HepG2 (cell line): ENCODE measurements around the gene STPG2. TPM values are rescaled to one million over a fixed set of nuclear protein-coding genes. Genes with fewer than 3 reads are reported as not detected.

Experiments
- ATAC-seq: fragments of 200-7000 bp; cut with Tn5 transposase; 3 replicates; pipeline ENCODE4 v1.9.1; 2020; ENCODE audit warnings: mild to moderate bottlenecking, moderate library complexity
- BruUV-seq: library from RNA; stranded (reverse); fragments of 400-500 nt; replicated peaks from 2 replicates; lab custom pipeline; 2021; lab: Mats Ljungman, UMichigan
- CTCF ChIA-PET: fragments of 300-600 bp; formaldehyde crosslinking; extraction: SDS; loops from one replicate; lab custom pipeline; 2021; ENCODE audit warnings: low total read pairs, inconsistent platforms, low intra/inter-chr PET ratio; lab: Yijun Ruan, JAX
- POLR2A ChIA-PET: fragments of 350-600 bp; sonication (Branson Sonifier 250); formaldehyde crosslinking; loops from one replicate; lab custom pipeline; 2020; ENCODE audit warnings: antibody characterized with exemption, inconsistent platforms; lab: Yijun Ruan, JAX
- DNase-seq: peaks from one replicate; pipeline ENCODE4 v3.0.0-alpha.2; 2015; ENCODE audit warnings: low spot score
- FAIRE-seq: peaks from 3 replicates; lab custom pipeline; 2011; peaks lifted over from hg19 to GRCh38; lab: Jason Lieb, UNC
- H2AFZ ChIP-seq: one replicate; pipeline ENCODE4 v1.6.1; 2011; ENCODE audit warnings: low read length, inconsistent platforms
- H3K27ac ChIP-seq: fragments of 300-600 bp; 3 replicates; pipeline ENCODE4 v1.8.0; 2011; ENCODE audit warnings: mixed run types, mild to moderate bottlenecking, mixed read lengths, low read length, inconsistent platforms; ENCODE audit not compliant: insufficient read depth; ENCODE audit errors: extremely low read length
- H3K27me3 ChIP-seq, 2 experiments: fragments of 200-600 bp in 1 of 2; 2 replicates in 1 of 2; 3 replicates in 1 of 2; pipeline versions ENCODE4 v1.6.0 to v1.8.0; 2011; ENCODE audit warnings: low read length in 2 of 2, mild to moderate bottlenecking in 2 of 2, moderate library complexity in 2 of 2, inconsistent platforms in 1 of 2; ENCODE audit not compliant: insufficient read depth in 2 of 2, control insufficient read depth in 1 of 2
- H3K36me3 ChIP-seq, 2 experiments: fragments of 200-600 bp in 1 of 2; replicated peaks in 1 of 2; 2 replicates in 1 of 2; 3 replicates in 1 of 2; pipeline versions ENCODE4 v1.5.1 to v1.8.0; 2011; ENCODE audit warnings: low read length in 2 of 2, inconsistent platforms in 1 of 2; ENCODE audit not compliant: insufficient read depth in 2 of 2, control insufficient read depth in 1 of 2
- H3K4me1 ChIP-seq: 2 replicates; pipeline ENCODE4 v1.5.1; 2012; ENCODE audit warnings: low read length, inconsistent platforms; ENCODE audit not compliant: insufficient read depth
- H3K4me2 ChIP-seq: 2 replicates; pipeline ENCODE4 v1.6.0; 2011; ENCODE audit warnings: low read depth, low read length, inconsistent platforms
- H3K4me3 ChIP-seq, 3 experiments: fragments of 200-600 bp in 1 of 3; sonication (generic), shearing (Covaris generic) in 1 of 3; replicated peaks in 1 of 3; 2 replicates each; pipeline ENCODE4 v1.5.1; 2011 to 2016; ENCODE audit warnings: low read length in 3 of 3, inconsistent platforms in 2 of 3, low read depth in 2 of 3, mild to moderate bottlenecking in 2 of 3, control low read depth in 1 of 3, mixed read lengths in 1 of 3; ENCODE audit not compliant: insufficient read depth in 1 of 3
- H3K79me2 ChIP-seq: one replicate; pipeline ENCODE4 v1.6.1; 2011; ENCODE audit warnings: low read length, inconsistent platforms; ENCODE audit not compliant: insufficient read depth
- H3K9ac ChIP-seq: 2 replicates; pipeline ENCODE4 v1.6.0; 2011; ENCODE audit warnings: mild to moderate bottlenecking, low read depth, low read length, inconsistent platforms; ENCODE audit not compliant: insufficient read depth
- H3K9me3 ChIP-seq: 2 replicates; pipeline ENCODE4 v1.5.1; 2012; ENCODE audit warnings: mild to moderate bottlenecking, low read length
- H4K20me1 ChIP-seq: 2 replicates; pipeline ENCODE4 v1.6.0; 2011; ENCODE audit warnings: inconsistent platforms, mild to moderate bottlenecking, low read length, moderate library complexity; ENCODE audit not compliant: insufficient read depth
- AKAP8 ChIP-seq: sonication (generic); formaldehyde crosslinking; IDR thresholded peaks from 2 replicates; pipeline ENCODE4 v1.5.1; 2020; ENCODE audit warnings: mild to moderate bottlenecking, missing genetic modification reagents
- BRD4 ChIP-seq: sonication (generic); formaldehyde crosslinking; IDR thresholded peaks from 2 replicates; pipeline ENCODE4 v1.4.0; 2020; ENCODE audit warnings: missing genetic modification reagents
- HOXD1 ChIP-seq: sonication (generic); formaldehyde crosslinking; IDR thresholded peaks from 2 replicates; pipeline ENCODE4 v1.5.0; 2020; ENCODE audit warnings: missing genetic modification reagents
- PATZ1 ChIP-seq: sonication (generic); formaldehyde crosslinking; IDR thresholded peaks from 2 replicates; pipeline ENCODE4 v1.4.0; 2020; ENCODE audit warnings: missing genetic modification reagents
- POLR2AphosphoS2 ChIP-seq: IDR thresholded peaks from 2 replicates; pipeline ENCODE4 v1.6.1; 2011; ENCODE audit warnings: low read depth, low read length, improper control_type of control experiment
- RBAK ChIP-seq: sonication (generic); formaldehyde crosslinking; IDR thresholded peaks from 2 replicates; pipeline ENCODE4 v1.5.1; 2020; ENCODE audit warnings: mild to moderate bottlenecking, missing genetic modification reagents
- RFX5 ChIP-seq: IDR thresholded peaks from 2 replicates; pipeline ENCODE4 v1.6.1; 2011; ENCODE audit warnings: low read depth, low read length, improper control_type of control experiment
- SIX1 ChIP-seq: sonication (generic); formaldehyde crosslinking; IDR thresholded peaks from 2 replicates; pipeline ENCODE4 v1.4.0; 2020; ENCODE audit warnings: missing genetic modification reagents, borderline replicate concordance
- SPEN ChIP-seq: sonication (generic); formaldehyde crosslinking; IDR thresholded peaks from 2 replicates; pipeline ENCODE4 v1.5.1; 2020; ENCODE audit warnings: low read depth, mild to moderate bottlenecking, missing genetic modification reagents
- STAT5B ChIP-seq: sonication (generic); formaldehyde crosslinking; IDR thresholded peaks from 2 replicates; pipeline ENCODE4 v1.4.0; 2020; ENCODE audit warnings: missing genetic modification reagents
- SUZ12 ChIP-seq: fragments of 150-350 bp; IDR thresholded peaks from 2 replicates; pipeline ENCODE4 v1.6.1; 2014; ENCODE audit warnings: low read depth, low read length
- TBX2 ChIP-seq: sonication (generic); formaldehyde crosslinking; IDR thresholded peaks from 2 replicates; pipeline ENCODE4 v1.5.0; 2020; ENCODE audit warnings: missing genetic modification reagents, mild to moderate bottlenecking, borderline replicate concordance
- ZFP37 ChIP-seq: sonication (generic); formaldehyde crosslinking; IDR thresholded peaks from 2 replicates; pipeline ENCODE4 v1.4.0; 2020; ENCODE audit warnings: missing genetic modification reagents, borderline replicate concordance
- ZNF136 ChIP-seq: sonication (generic); formaldehyde crosslinking; IDR thresholded peaks from 2 replicates; pipeline ENCODE4 v1.8.1; 2022; ENCODE audit warnings: low read depth, mild to moderate bottlenecking, moderate library complexity, missing genetic modification reagents
- ZNF577 ChIP-seq: sonication (generic); formaldehyde crosslinking; IDR thresholded peaks from 2 replicates; pipeline ENCODE4 v1.4.0; 2020; ENCODE audit warnings: mild to moderate bottlenecking, low read depth, missing genetic modification reagents, borderline replicate concordance
- ZNF709 ChIP-seq: sonication (generic); formaldehyde crosslinking; IDR thresholded peaks from 2 replicates; pipeline ENCODE4 v1.5.0; 2020; ENCODE audit warnings: mild to moderate bottlenecking, missing genetic modification reagents
- ZNF768 ChIP-seq: sonication (generic); formaldehyde crosslinking; IDR thresholded peaks from 2 replicates; pipeline ENCODE4 v1.4.0; 2020; ENCODE audit warnings: missing genetic modification reagents
- ZNF772 ChIP-seq: sonication (generic); formaldehyde crosslinking; IDR thresholded peaks from 2 replicates; pipeline ENCODE4 v1.5.0; 2020; ENCODE audit warnings: mild to moderate bottlenecking, missing genetic modification reagents
- in situ Hi-C: cut with HindIII; loops from 2 replicates; pipeline ENCODE4 v1.10.0; 2017; ENCODE audit warnings: low pct_unique_long_range_greater_than_20kb; ENCODE audit not compliant: extremely low pct_ligation_motif_present
- intact Hi-C: fragments of 100-400 bp; cut with micrococcal nuclease; formaldehyde crosslinking; loops from one replicate; pipeline ENCODE4 v1.10.0; 2022; ENCODE audit not compliant: unreplicated experiment
- polyA plus RNA-seq, 8 experiments: library from polyadenylated mRNA; depleted of rRNA in 3 of 8; stranded (reverse) in 7 of 8; unstranded in 1 of 8; fragments of >200 nt; fragmentation: Illumina TruSeq in 4 of 8; extraction: Trizol in 4 of 8; gene quantifications; 2 replicates each; pipeline versions ENCODE4 v1.2.1 to v1.2.3, GENCODE V29; 2011 to 2016; ENCODE audit warnings: low read depth in 4 of 8, missing spikeins in 1 of 8, mixed read lengths in 1 of 8; ENCODE audit not compliant: insufficient read depth in 1 of 8
- total RNA-seq, 5 experiments: library from RNA; depleted of rRNA; stranded (reverse); fragments of >200 nt; fragmentation: Illumina TruSeq; extraction: Trizol; gene quantifications; 2 replicates each; pipeline ENCODE4 v1.2.3, GENCODE V29; 2016; ENCODE audit warnings: low read depth in 1 of 5

The STPG2 gene
- total and polyA plus RNA-seq, 2 of the 13 experiments (the other 11 are each of a cell fraction or from before 2014, with no cell fraction given), result 0.07 TPM; not detected in 1

GRCh38 chr4:97950836-97951235 is 192.4 kb downstream of the STPG2 start:
- Histone ChIP-seq H3K9ac (no peak overlapping the region), H3K9me3 (peaks cover 74% of the 10 kb centered on the region), H3K4me2 (no peak overlapping the region), H2AFZ (no peak overlapping the region), H3K4me1 (no peaks in the 10 kb centered on the region), H3K79me2 (no peaks in the 10 kb centered on the region), H3K36me3 (no peaks in the 10 kb centered on the region), H3K4me3 (no peak overlapping the region), H4K20me1 (no peaks in the 10 kb centered on the region), H3K27me3 (no peaks in the 10 kb centered on the region), H3K27ac (no peak overlapping the region)
- DNase-seq (no peak), FAIRE-seq (no peak), ATAC-seq (no peak)
- intact Hi-C loops (no loop called here), in situ Hi-C loops (no loop called here)
- no TSS peak for BruUV-seq
- CTCF ChIA-PET, result no interaction called here
- TF ChIP-seq AKAP8, result no peak
- TF ChIP-seq HOXD1 (CRISPR knock-in tag), result no peak
- no peak for TF ChIP-seq POLR2AphosphoS2
- TF ChIP-seq TBX2, result no peak
- no peak for TF ChIP-seq RFX5
- no peak for TF ChIP-seq BRD4 (CRISPR knock-in tag)
- TF ChIP-seq SPEN (CRISPR knock-in tag), result no peak
- no peak for TF ChIP-seq PATZ1 (CRISPR knock-in tag)
- TF ChIP-seq SIX1, result no peak
- no peak for TF ChIP-seq RBAK (CRISPR knock-in tag)
- no peak for TF ChIP-seq ZNF768 (CRISPR knock-in tag)
- no peak for TF ChIP-seq ZNF709 (CRISPR knock-in tag)
- TF ChIP-seq ZFP37, result no peak
- TF ChIP-seq STAT5B (CRISPR knock-in tag), result no peak
- TF ChIP-seq ZNF577 (CRISPR knock-in tag), result no peak
- TF ChIP-seq ZNF136 (CRISPR knock-in tag), result no peak
- TF ChIP-seq ZNF772 (CRISPR knock-in tag), result no peak
- TF ChIP-seq SUZ12, result no peak
- POLR2A ChIA-PET, result no interaction called here
